CD14-positive monocyte (primary cell): ENCODE results near the gene ERBB4. TPM values are rescaled to one million over a fixed set of nuclear protein-coding genes. Genes with fewer than 3 reads are reported as not detected.

Source experiments
- DNase-seq, 3 donors: peaks; one replicate each; pipeline ENCODE4 v3.0.0-alpha.2; 2011 to 2022
- H2AFZ ChIP-seq: 2 replicates; pipeline ENCODE4 v1.6.0; 2012; ENCODE audit warnings: mild to moderate bottlenecking, low read depth, low read length, inconsistent platforms; ENCODE audit not compliant: insufficient read depth, poor library complexity, severe bottlenecking
- H3K27ac ChIP-seq, 2 donors: 1 replicate in 1 of 2; 2 replicates in 1 of 2; pipeline ENCODE4 v1.5.1; 2012 to 2013; ENCODE audit warnings: low read length in 2 of 2, control low read depth in 1 of 2, inconsistent platforms in 1 of 2, low read depth in 1 of 2, mild to moderate bottlenecking in 1 of 2
- H3K27me3 ChIP-seq, 2 donors: one replicate each; pipeline versions ENCODE4 v1.6.0 to v1.6.1; 2011 to 2013; ENCODE audit warnings: low read length in 2 of 2; ENCODE audit not compliant: control insufficient read depth in 2 of 2, insufficient read depth in 2 of 2
- H3K36me3 ChIP-seq, 2 donors: replicated peaks in 1 of 2; 1 replicate in 1 of 2; 2 replicates in 1 of 2; pipeline versions ENCODE4 v1.5.1 to v1.6.1; 2012 to 2013; ENCODE audit warnings: low read length in 2 of 2, control low read depth in 1 of 2, inconsistent platforms in 1 of 2, mild to moderate bottlenecking in 1 of 2; ENCODE audit not compliant: insufficient read depth in 2 of 2, control insufficient read depth in 1 of 2
- H3K4me1 ChIP-seq, 2 donors: 1 replicate in 1 of 2; 2 replicates in 1 of 2; pipeline versions ENCODE4 v1.5.1 to v1.6.1; 2012 to 2013; ENCODE audit warnings: low read length in 2 of 2, control low read depth in 1 of 2, inconsistent platforms in 1 of 2, mild to moderate bottlenecking in 1 of 2, moderate library complexity in 1 of 2; ENCODE audit not compliant: insufficient read depth in 2 of 2, control insufficient read depth in 1 of 2
- H3K4me2 ChIP-seq: replicated peaks from 2 replicates; pipeline ENCODE3; 2012; ENCODE audit warnings: low read length, moderate library complexity, mild to moderate bottlenecking; ENCODE audit not compliant: poor library complexity, severe bottlenecking; ENCODE audit errors: extremely low read depth
- H3K4me3 ChIP-seq, 3 experiments: fragments of 200-600 bp in 1 of 3; sonication (generic) in 1 of 3; replicated peaks in 1 of 3; 1 replicate in 2 of 3; 2 replicates in 1 of 3; pipeline ENCODE4 v1.5.1; 2011 to 2013; ENCODE audit warnings: low read length in 3 of 3, mild to moderate bottlenecking in 3 of 3, control low read depth in 2 of 3, low read depth in 2 of 3, inconsistent platforms in 1 of 3, moderate library complexity in 1 of 3
- H3K79me2 ChIP-seq: 2 replicates; pipeline ENCODE4 v1.6.0; 2012; ENCODE audit warnings: mild to moderate bottlenecking, control low read depth, inconsistent platforms, low read length, moderate library complexity; ENCODE audit not compliant: insufficient read depth
- H3K9ac ChIP-seq: 2 replicates; pipeline ENCODE4 v1.6.0; 2017; ENCODE audit warnings: low read length, mild to moderate bottlenecking; ENCODE audit not compliant: insufficient read depth, poor library complexity, severe bottlenecking
- H3K9me3 ChIP-seq, 2 donors: replicated peaks in 1 of 2; 1 replicate in 1 of 2; 2 replicates in 1 of 2; pipeline versions ENCODE4 v1.5.1 to v1.6.1; 2012 to 2013; ENCODE audit warnings: low read length in 2 of 2, control low read depth in 1 of 2; ENCODE audit not compliant: control insufficient read depth in 1 of 2, insufficient read depth in 1 of 2
- H4K20me1 ChIP-seq: 2 replicates; pipeline ENCODE4 v1.6.0; 2012; ENCODE audit warnings: mild to moderate bottlenecking, low read length, control low read depth, moderate library complexity; ENCODE audit not compliant: insufficient read depth
- H3K27ac Mint-ChIP-seq, 7 donors: one replicate each; pipeline ENCODE4 v1.8.0; 2020; ENCODE audit warnings: mild to moderate bottlenecking in 7 of 7, mixed read lengths in 7 of 7, moderate library complexity in 6 of 7, inconsistent platforms in 2 of 7
- H3K27me3 Mint-ChIP-seq, 3 donors: one replicate each; pipeline ENCODE4 v1.8.0; 2021 to 2022; ENCODE audit warnings: low read depth in 3 of 3, mild to moderate bottlenecking in 3 of 3, mixed read lengths in 3 of 3, moderate library complexity in 3 of 3, inconsistent platforms in 1 of 3
- H3K36me3 Mint-ChIP-seq, 2 donors: one replicate each; pipeline ENCODE4 v1.8.0; 2020; ENCODE audit warnings: mixed read lengths in 2 of 2, inconsistent platforms in 1 of 2, mild to moderate bottlenecking in 1 of 2
- H3K4me1 Mint-ChIP-seq: one replicate; pipeline ENCODE4 v1.8.0; 2020; ENCODE audit warnings: mild to moderate bottlenecking, mixed read lengths
- H3K4me3 Mint-ChIP-seq, 2 donors: one replicate each; pipeline ENCODE4 v1.8.0; 2020; ENCODE audit warnings: mild to moderate bottlenecking in 2 of 2, mixed read lengths in 2 of 2, moderate library complexity in 1 of 2
- H3K9me3 Mint-ChIP-seq, 7 donors: one replicate each; pipeline ENCODE4 v1.8.0; 2020 to 2022; ENCODE audit warnings: mixed read lengths in 7 of 7, mild to moderate bottlenecking in 6 of 7, moderate library complexity in 6 of 7, inconsistent platforms in 2 of 7
- WGBS: methylation state at CpG from one replicate; pipeline ENCODE4 v1.1.5; 2013; ENCODE audit warnings: missing lambda C conversion rate; ENCODE audit not compliant: insufficient coverage; 5-methylcytosine and 5-hydroxymethylcytosine counted together
- intact Hi-C, 2 donors: fragments of 100-400 bp; cut with micrococcal nuclease; formaldehyde crosslinking; loops; one replicate each; pipeline versions ENCODE4 v1.15.0 to v1.15.1; 2023
- polyA plus RNA-seq, 3 donors: library from polyadenylated mRNA; depleted of rRNA in 1 of 3; unstranded in 2 of 3; stranded (reverse) in 1 of 3; fragments of 300-500 nt in 2 of 3; fragments of >200 nt in 1 of 3; fragmentation: Illumina TruSeq in 2 of 3; gene quantifications; 1 replicate in 2 of 3; 2 replicates in 1 of 3; pipeline ENCODE4 v1.2.3, GENCODE V29; 2012 to 2021
- TF ChIP-seq, protein P1 (sequence below): fragments of 200-600 bp; IDR thresholded peaks from one replicate; pipeline ENCODE4 v1.8.0; 2022; ENCODE audit warnings: antibody characterized with exemption, mild to moderate bottlenecking

Gene ERBB4
- polyA plus RNA-seq, 3 donors, result not detected

DNA sequence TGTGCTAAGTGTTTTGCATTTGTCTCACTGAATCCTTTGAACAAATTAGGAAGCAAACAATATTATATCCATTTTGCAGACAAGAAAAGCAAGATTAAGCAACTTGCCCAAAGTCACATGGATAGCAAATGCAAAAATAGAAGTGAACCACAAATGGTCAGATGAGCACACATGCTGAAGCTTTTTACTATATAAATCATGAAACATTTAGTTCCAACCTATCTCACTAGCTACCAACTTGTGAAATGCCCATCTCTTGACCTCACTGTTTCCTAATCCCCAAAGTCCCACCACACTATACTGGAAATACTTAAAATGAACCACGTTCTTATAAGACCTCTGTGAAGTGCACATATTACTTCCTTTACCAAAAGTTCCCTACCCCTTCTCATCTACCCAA lies 380.5 kb downstream of the ERBB4 start:
- no peak overlapping the region for H3K27ac ChIP-seq
- H3K4me1 Mint-ChIP-seq, result no peaks in the 10 kb centered on the region

DNA sequence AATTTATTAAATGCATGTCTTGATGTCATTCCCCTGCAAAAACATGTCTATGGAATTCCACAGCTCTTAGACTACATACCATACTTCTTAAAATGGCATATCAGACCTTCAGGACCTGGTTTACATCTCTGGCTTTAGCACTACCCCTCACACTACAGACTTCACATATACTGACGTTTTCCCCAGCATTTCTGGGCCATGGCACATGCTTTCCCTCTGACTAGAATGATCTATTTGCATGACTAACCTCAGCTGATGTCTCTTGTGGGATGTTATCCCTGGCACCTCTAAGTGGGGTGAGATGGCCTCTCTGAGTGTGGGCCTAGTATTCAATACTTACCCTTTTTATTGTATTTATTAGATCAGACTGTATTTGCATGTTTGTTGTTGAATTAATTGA lies 381.6 kb downstream of the ERBB4 start:
- no peaks in the 10 kb centered on the region for H3K36me3 Mint-ChIP-seq
- no peaks in the 10 kb centered on the region for H3K36me3 ChIP-seq
- no peak for DNase-seq
- no peaks in the 10 kb centered on the region for H4K20me1 ChIP-seq
- H3K4me1 Mint-ChIP-seq, result no peaks in the 10 kb centered on the region
- H3K27me3 ChIP-seq, result no peaks in the 10 kb centered on the region
- H2AFZ ChIP-seq, result no peak overlapping the region
- H3K79me2 ChIP-seq, result no peaks in the 10 kb centered on the region
- no CpG with 5 or more reads among the region's 1 CpG for WGBS
- no peak overlapping the region for H3K27ac Mint-ChIP-seq
- no peak overlapping the region for H3K4me2 ChIP-seq
- no peaks in the 10 kb centered on the region for H3K9me3 Mint-ChIP-seq
- H3K4me3 ChIP-seq, result no peak overlapping the region
- H3K4me3 Mint-ChIP-seq, result no peak overlapping the region
- TF ChIP-seq, protein P1, sequence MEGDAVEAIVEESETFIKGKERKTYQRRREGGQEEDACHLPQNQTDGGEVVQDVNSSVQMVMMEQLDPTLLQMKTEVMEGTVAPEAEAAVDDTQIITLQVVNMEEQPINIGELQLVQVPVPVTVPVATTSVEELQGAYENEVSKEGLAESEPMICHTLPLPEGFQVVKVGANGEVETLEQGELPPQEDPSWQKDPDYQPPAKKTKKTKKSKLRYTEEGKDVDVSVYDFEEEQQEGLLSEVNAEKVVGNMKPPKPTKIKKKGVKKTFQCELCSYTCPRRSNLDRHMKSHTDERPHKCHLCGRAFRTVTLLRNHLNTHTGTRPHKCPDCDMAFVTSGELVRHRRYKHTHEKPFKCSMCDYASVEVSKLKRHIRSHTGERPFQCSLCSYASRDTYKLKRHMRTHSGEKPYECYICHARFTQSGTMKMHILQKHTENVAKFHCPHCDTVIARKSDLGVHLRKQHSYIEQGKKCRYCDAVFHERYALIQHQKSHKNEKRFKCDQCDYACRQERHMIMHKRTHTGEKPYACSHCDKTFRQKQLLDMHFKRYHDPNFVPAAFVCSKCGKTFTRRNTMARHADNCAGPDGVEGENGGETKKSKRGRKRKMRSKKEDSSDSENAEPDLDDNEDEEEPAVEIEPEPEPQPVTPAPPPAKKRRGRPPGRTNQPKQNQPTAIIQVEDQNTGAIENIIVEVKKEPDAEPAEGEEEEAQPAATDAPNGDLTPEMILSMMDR, result no peak
- no peaks in the 10 kb centered on the region for H3K27me3 Mint-ChIP-seq
- H3K27ac ChIP-seq, result no peak overlapping the region
- no peaks in the 10 kb centered on the region for H3K9me3 ChIP-seq
- no peaks in the 10 kb centered on the region for H3K4me1 ChIP-seq
- H3K9ac ChIP-seq, result no peak overlapping the region
- intact Hi-C loops, result no loop called here

More for the DNA sequence above, 380.5 kb downstream of the ERBB4 start:
- H3K9me3 Mint-ChIP-seq, result no peaks in the 10 kb centered on the region
- no peaks in the 10 kb centered on the region for H3K36me3 Mint-ChIP-seq
- intact Hi-C loops, result no loop called here
- H3K4me2 ChIP-seq, result no peak overlapping the region
- H2AFZ ChIP-seq, result no peak overlapping the region
- no peak overlapping the region for H3K4me3 Mint-ChIP-seq
- H3K4me3 ChIP-seq, result no peak overlapping the region
- H3K27ac Mint-ChIP-seq, result no peak overlapping the region
- no peak overlapping the region for H3K9ac ChIP-seq
- no peaks in the 10 kb centered on the region for H3K4me1 ChIP-seq
- WGBS, result 67% methylated on average over 1 of the region's 1 CpG
- TF ChIP-seq, protein P1, result no peak
- no peaks in the 10 kb centered on the region for H3K27me3 Mint-ChIP-seq
- no peaks in the 10 kb centered on the region for H3K9me3 ChIP-seq
- no peaks in the 10 kb centered on the region for H4K20me1 ChIP-seq
- H3K79me2 ChIP-seq, result no peaks in the 10 kb centered on the region
- no peaks in the 10 kb centered on the region for H3K36me3 ChIP-seq
- DNase-seq, result no peak
- no peaks in the 10 kb centered on the region for H3K27me3 ChIP-seq
